H1 (cell line): Measurements from ENCODE around the gene MS4A6A. TPM values are rescaled to one million over a fixed set of nuclear protein-coding genes. Genes with fewer than 3 reads are reported as not detected.

ENCODE experiments used
- CTCF ChIA-PET: fragments of 300-600 bp; sonication (Branson Sonifier 250); formaldehyde crosslinking; loops from one replicate; lab custom pipeline; 2021; ENCODE audit not compliant: partially characterized antibody; lab: Charles Lee
- POLR2A ChIA-PET: fragments of 300-600 bp; sonication (Branson Sonifier 250); formaldehyde crosslinking; loops from one replicate; lab custom pipeline; 2021; ENCODE audit warnings: inconsistent platforms; ENCODE audit not compliant: partially characterized antibody; lab: Charles Lee
- DNase-seq, 2 experiments: peaks; one replicate each; pipeline versions ENCODE4 v3.0.0 to v3.0.0-alpha.2; 2010 to 2022; ENCODE audit warnings: low spot score in 2 of 2, low read depth in 1 of 2, mixed read lengths in 1 of 2
- FAIRE-seq: peaks from 2 replicates; lab custom pipeline; 2011; peaks lifted over from hg19 to GRCh38; lab: Jason Lieb, UNC
- H2AFZ ChIP-seq: 2 replicates; pipeline ENCODE4 v1.8.1; 2012; ENCODE audit warnings: low read length, inconsistent platforms
- H2AK5ac ChIP-seq: 2 replicates; pipeline ENCODE4 v1.6.1; 2013; ENCODE audit warnings: low read depth, low read length
- H2BK120ac ChIP-seq: replicated peaks from 2 replicates; pipeline ENCODE3; 2013; ENCODE audit warnings: low read depth, low read length, inconsistent platforms
- H2BK12ac ChIP-seq: 2 replicates; pipeline ENCODE4 v1.6.1; 2013; ENCODE audit warnings: low read depth, low read length
- H2BK15ac ChIP-seq: 2 replicates; pipeline ENCODE4 v1.6.1; 2013; ENCODE audit warnings: low read length
- H2BK20ac ChIP-seq: 2 replicates; pipeline ENCODE4 v1.6.1; 2013; ENCODE audit warnings: low read length
- H2BK5ac ChIP-seq: 2 replicates; pipeline ENCODE4 v1.6.1; 2013; ENCODE audit warnings: low read depth, low read length
- H3K14ac ChIP-seq: 2 replicates; pipeline ENCODE4 v1.6.1; 2013; ENCODE audit warnings: inconsistent platforms; ENCODE audit not compliant: insufficient read length
- H3K18ac ChIP-seq: 2 replicates; pipeline ENCODE4 v1.6.1; 2013; ENCODE audit warnings: low read length; ENCODE audit errors: extremely low read depth
- H3K23ac ChIP-seq: 2 replicates; pipeline ENCODE4 v1.6.1; 2013; ENCODE audit warnings: inconsistent platforms; ENCODE audit not compliant: insufficient read length
- H3K23me2 ChIP-seq: 2 replicates; pipeline ENCODE4 v1.6.1; 2013; ENCODE audit warnings: low read depth, low read length
- H3K27ac ChIP-seq: 2 replicates; pipeline ENCODE4 v1.6.1; 2011; ENCODE audit warnings: low read depth, low read length, inconsistent platforms
- H3K27me3 ChIP-seq, 4 experiments: replicated peaks in 1 of 4; 1 replicate in 1 of 4; 2 replicates in 3 of 4; pipeline versions ENCODE4 v1.6.1 to v1.8.1; 2011 to 2013; ENCODE audit warnings: low read length in 3 of 4, mild to moderate bottlenecking in 3 of 4, inconsistent platforms in 2 of 4, mixed read lengths in 2 of 4, moderate library complexity in 1 of 4; ENCODE audit not compliant: control insufficient read depth in 3 of 4, insufficient read depth in 3 of 4; ENCODE audit errors: extremely low read depth in 1 of 4
- H3K36me3 ChIP-seq, 4 experiments: 2 replicates each; pipeline versions ENCODE4 v1.6.1 to v1.8.1; 2011 to 2013; ENCODE audit warnings: mild to moderate bottlenecking in 4 of 4, low read length in 3 of 4, moderate library complexity in 2 of 4, control low read depth in 1 of 4, inconsistent platforms in 1 of 4; ENCODE audit not compliant: insufficient read depth in 4 of 4, control insufficient read depth in 2 of 4
- H3K4ac ChIP-seq: replicated peaks from 2 replicates; pipeline ENCODE3; 2013; ENCODE audit warnings: low read length, low read depth, mixed read lengths, inconsistent platforms; ENCODE audit not compliant: insufficient read length
- H3K4me1 ChIP-seq, 4 experiments: replicated peaks in 1 of 4; 1 replicate in 1 of 4; 2 replicates in 3 of 4; pipeline versions ENCODE4 v1.6.1 to v1.8.1; 2011 to 2013; ENCODE audit warnings: low read length in 3 of 4, inconsistent platforms in 2 of 4, mixed read lengths in 1 of 4; ENCODE audit not compliant: insufficient read depth in 4 of 4, control insufficient read depth in 3 of 4
- H3K4me2 ChIP-seq, 2 experiments: 2 replicates each; pipeline versions ENCODE4 v1.6.1 to v1.8.1; 2011 to 2013; ENCODE audit warnings: low read depth in 2 of 2, low read length in 2 of 2, control low read depth in 1 of 2, inconsistent platforms in 1 of 2, mild to moderate bottlenecking in 1 of 2; ENCODE audit not compliant: insufficient read depth in 1 of 2
- H3K4me3 ChIP-seq, 4 experiments: fragments of 200-600, 300-600 bp in 1 of 4; sonication (generic), shearing (Covaris generic), sonication (Bioruptor Twin) in 1 of 4; 2 replicates each; pipeline versions ENCODE4 v1.5.1 to v1.8.1; 2011 to 2016; ENCODE audit warnings: low read length in 4 of 4, low read depth in 3 of 4, control low read depth in 2 of 4, inconsistent platforms in 2 of 4, mild to moderate bottlenecking in 2 of 4, mixed read lengths in 1 of 4, moderate library complexity in 1 of 4; ENCODE audit not compliant: insufficient read depth in 2 of 4; ENCODE audit errors: extremely low read depth in 1 of 4
- H3K56ac ChIP-seq: replicated peaks from 2 replicates; pipeline ENCODE3; 2013; ENCODE audit warnings: low read depth, mild to moderate bottlenecking, mixed read lengths, low read length, inconsistent platforms; ENCODE audit not compliant: insufficient read length
- H3K79me1 ChIP-seq: 2 replicates; pipeline ENCODE4 v1.6.1; 2013; ENCODE audit warnings: low read depth, low read length, control low read depth
- H3K79me2 ChIP-seq, 2 experiments: 2 replicates each; pipeline versions ENCODE4 v1.6.1 to v1.8.1; 2012 to 2013; ENCODE audit warnings: low read length in 2 of 2, mild to moderate bottlenecking in 2 of 2, inconsistent platforms in 1 of 2; ENCODE audit not compliant: insufficient read depth in 2 of 2, control insufficient read depth in 1 of 2
- H3K9ac ChIP-seq, 4 experiments: replicated peaks in 1 of 4; 1 replicate in 1 of 4; 2 replicates in 3 of 4; pipeline versions ENCODE4 v1.6.1 to v1.8.1; 2011 to 2013; ENCODE audit warnings: low read depth in 3 of 4, low read length in 3 of 4, control low read depth in 2 of 4, mild to moderate bottlenecking in 2 of 4, moderate library complexity in 2 of 4, inconsistent platforms in 1 of 4; ENCODE audit errors: extremely low read depth in 1 of 4
- H3K9me3 ChIP-seq, 2 experiments: 2 replicates each; pipeline versions ENCODE4 v1.6.1 to v1.8.1; 2012 to 2013; ENCODE audit warnings: mild to moderate bottlenecking in 2 of 2, moderate library complexity in 2 of 2, control low read depth in 1 of 2, inconsistent platforms in 1 of 2, low read depth in 1 of 2, low read length in 1 of 2, mixed read lengths in 1 of 2; ENCODE audit not compliant: insufficient read depth in 2 of 2
- H4K20me1 ChIP-seq, 2 experiments: replicated peaks in 1 of 2; 2 replicates each; pipeline versions ENCODE3 to v1.8.1; 2011 to 2013; ENCODE audit warnings: inconsistent platforms in 2 of 2, low read length in 2 of 2, mild to moderate bottlenecking in 1 of 2; ENCODE audit not compliant: insufficient read depth in 2 of 2, control insufficient read depth in 1 of 2
- H4K5ac ChIP-seq: 2 replicates; pipeline ENCODE4 v1.6.1; 2013; ENCODE audit warnings: low read length, low read depth, mixed read lengths, inconsistent platforms; ENCODE audit not compliant: insufficient read length
- H4K8ac ChIP-seq: 2 replicates; pipeline ENCODE4 v1.8.0; 2013; ENCODE audit warnings: mild to moderate bottlenecking, moderate library complexity, low read length, inconsistent platforms; ENCODE audit not compliant: insufficient read depth; ENCODE audit errors: extremely low read depth
- H4K91ac ChIP-seq: replicated peaks from 2 replicates; pipeline ENCODE3; 2013; ENCODE audit warnings: low read length, mixed read lengths, inconsistent platforms; ENCODE audit not compliant: insufficient read length
- BACH1 ChIP-seq: IDR thresholded peaks from 2 replicates; pipeline ENCODE4 v1.6.1; 2012; ENCODE audit warnings: low read length, improper control_type of control experiment
- CTBP2 ChIP-seq: IDR thresholded peaks from 2 replicates; pipeline ENCODE4 v1.7.0; 2011; ENCODE audit warnings: borderline replicate concordance, mild to moderate bottlenecking, moderate library complexity, mixed read lengths, low read length; ENCODE audit not compliant: insufficient read depth, insufficient read length
- EZH2 ChIP-seq: fragments of 200-600 bp; sonication (generic); IDR thresholded peaks from 2 replicates; pipeline ENCODE4 v1.7.1; 2012; ENCODE audit warnings: low read depth, mild to moderate bottlenecking, moderate library complexity, low read length, inconsistent platforms; ENCODE audit not compliant: severe bottlenecking
- FOSL1 ChIP-seq: IDR thresholded peaks from 2 replicates; pipeline ENCODE4 v1.6.1; 2011; ENCODE audit warnings: mild to moderate bottlenecking, low read depth, low read length, moderate library complexity; ENCODE audit not compliant: insufficient read depth
- JUN ChIP-seq: IDR thresholded peaks from 2 replicates; pipeline ENCODE4 v1.6.1; 2011; ENCODE audit warnings: low read depth, mild to moderate bottlenecking, improper control_type of control experiment, low read length
- KDM1A ChIP-seq: fragments of 200-600, 300-600 bp; sonication (generic); IDR thresholded peaks from 2 replicates; pipeline ENCODE4 v1.7.1; 2016; ENCODE audit warnings: mild to moderate bottlenecking, low read length, borderline replicate concordance
- POLR2A ChIP-seq, 2 experiments: IDR thresholded peaks; 1 replicate in 1 of 2; 2 replicates in 1 of 2; pipeline ENCODE4 v1.6.1; 2011; ENCODE audit warnings: low read depth in 2 of 2, low read length in 2 of 2, mild to moderate bottlenecking in 2 of 2; ENCODE audit errors: control extremely low read depth in 1 of 2
- RXRA ChIP-seq: IDR thresholded peaks from 2 replicates; pipeline ENCODE4 v1.6.1; 2011; ENCODE audit warnings: low read depth, mild to moderate bottlenecking, low read length, moderate library complexity; ENCODE audit not compliant: insufficient read depth
- SIRT6 ChIP-seq: IDR thresholded peaks from one replicate; pipeline ENCODE4 v1.7.1; 2012; ENCODE audit warnings: low read length, inconsistent platforms
- SRF ChIP-seq: IDR thresholded peaks from 2 replicates; pipeline ENCODE4 v1.6.1; 2011; ENCODE audit warnings: mild to moderate bottlenecking, low read depth, low read length, moderate library complexity
- YY1 ChIP-seq: IDR thresholded peaks from 2 replicates; pipeline ENCODE4 v1.6.1; 2011; ENCODE audit warnings: low read depth, mild to moderate bottlenecking, low read length
- WGBS, 2 experiments: shearing (Covaris generic) in 1 of 2; methylation state at CpG; one replicate each; pipeline versions ENCODE4 v1.1.6 to v1.1.7; 2013 to 2015; ENCODE audit warnings: low lambda C conversion rate in 2 of 2, mixed read lengths in 2 of 2, inconsistent platforms in 1 of 2, low coverage in 1 of 2, missing lambda C conversion rate in 1 of 2; ENCODE audit not compliant: insufficient replicate concordance in 2 of 2, insufficient coverage in 1 of 2, insufficient read length in 1 of 2; ENCODE audit errors: extremely low coverage in 1 of 2, missing lambda C conversion rate in 1 of 2; 5-methylcytosine and 5-hydroxymethylcytosine counted together
- polyA plus RNA-seq, 7 experiments: library from polyadenylated mRNA; depleted of rRNA in 3 of 7; stranded (reverse) in 5 of 7; unstranded in 2 of 7; fragments of >200 nt in 5 of 7; fragments of 200-250 nt in 2 of 7; gene quantifications; 1 replicate in 5 of 7; 2 replicates in 1 of 7; 4 replicates in 1 of 7; pipeline versions ENCODE4 v1.2.1 to v1.2.3, GENCODE V29; 2011 to 2013; ENCODE audit warnings: missing spikeins in 2 of 7, mixed read lengths in 2 of 7
- total RNA-seq: library from RNA; stranded (reverse); fragmentation: NEBNext Ultra II Directional; extraction: Animal tissue kit (Norgen Biotek cat#: 25700); gene quantifications from 2 replicates; pipeline ENCODE4 v1.2.1, GENCODE V29; 2021
- TF ChIP-seq, protein P1 (sequence below): IDR thresholded peaks from 2 replicates; pipeline ENCODE4 v1.6.1; 2012; ENCODE audit warnings: inconsistent platforms

Gene MS4A6A
- total and polyA plus RNA-seq, 2 of the 8 experiments (the other 6 are each of a cell fraction or from before 2014, with no cell fraction given) = not detected

DNA sequence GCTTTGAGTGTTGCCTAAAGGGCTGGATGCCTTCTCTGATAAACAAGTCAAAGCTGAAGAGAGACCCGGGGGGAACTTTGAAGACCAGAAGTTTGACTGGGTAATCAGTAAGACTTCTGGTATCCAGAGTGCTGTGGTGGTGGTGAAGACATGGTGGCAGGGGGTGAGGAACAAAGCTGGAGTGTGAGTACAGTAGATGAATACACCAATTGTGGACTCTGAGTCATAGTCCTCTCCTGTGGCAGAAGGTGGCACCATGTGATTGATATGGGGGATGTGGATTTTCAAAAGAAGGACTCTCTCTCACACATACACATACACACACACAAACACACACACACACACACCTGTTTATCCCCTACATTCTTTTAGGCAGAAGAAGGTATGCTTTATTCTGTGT is 12.3 kb downstream of the MS4A6A start:
- Histone ChIP-seq H3K4ac (no peak overlapping the region), H4K20me1 (no peaks in the 10 kb centered on the region), H3K79me1 (no peaks in the 10 kb centered on the region), H2BK5ac (no peak overlapping the region), H3K4me3 (no peak overlapping the region), H3K27ac (no peak overlapping the region), H3K18ac (no peak overlapping the region), H2AFZ (no peak overlapping the region), H2BK12ac (no peak overlapping the region), H2BK120ac (no peak overlapping the region), H4K5ac (no peak overlapping the region), H4K8ac (no peak overlapping the region), H3K23ac (no peak overlapping the region), H3K79me2 (no peaks in the 10 kb centered on the region), H2BK20ac (no peak overlapping the region), H3K4me1 (no peaks in the 10 kb centered on the region; a peak in 1 of 7 replicates), H2BK15ac (no peak overlapping the region), H3K4me2 (no peak overlapping the region), H3K9ac (no peak overlapping the region), H3K9me3 (peaks cover 21 to 29% of the 10 kb centered on the region in 2 experiments), H2AK5ac (no peak overlapping the region), H3K23me2 (no peaks in the 10 kb centered on the region), H4K91ac (no peak overlapping the region), H3K27me3 (no peaks in the 10 kb centered on the region), H3K36me3 (no peaks in the 10 kb centered on the region), H3K14ac (no peak overlapping the region), H3K56ac (no peak overlapping the region)
- ChIA-PET CTCF (interaction anchor here (1.9 kb wide), 1 partner anchor 9 kb away, joined by 7 read pairs; no protein-coding TSS in a partner anchor), POLR2A (no interaction called here)
- DNase-seq (no peak), FAIRE-seq (no peak)
- 92% methylated on average over 1 of the region's 1 CpG; no CpG with 5 or more reads in 1 of the 2 experiments for WGBS, 2 experiments
- no peak for TF ChIP-seq EZH2
- TF ChIP-seq, protein P1, sequence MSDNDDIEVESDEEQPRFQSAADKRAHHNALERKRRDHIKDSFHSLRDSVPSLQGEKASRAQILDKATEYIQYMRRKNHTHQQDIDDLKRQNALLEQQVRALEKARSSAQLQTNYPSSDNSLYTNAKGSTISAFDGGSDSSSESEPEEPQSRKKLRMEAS = no peak
- TF ChIP-seq YY1 = no peak
- no peak for TF ChIP-seq BACH1
- no peak for TF ChIP-seq FOSL1
- no peak for TF ChIP-seq POLR2A (IDR thresholded peaks at IDR 0.05; ENCODE audit: control extremely low read depth in 1 of 2, low read depth in 2 of 2, low read length in 2 of 2)
- no peak for TF ChIP-seq RXRA
- TF ChIP-seq SRF = no peak
- TF ChIP-seq SIRT6 = no peak
- TF ChIP-seq JUN = no peak
- no peak for TF ChIP-seq CTBP2
- TF ChIP-seq KDM1A = no peak
